Endothelial cell of hepatic sinusoid (primary cell): ENCODE results near the gene CADPS.

Source experiments
- in situ Hi-C: cut with HindIII; loops from 2 replicates; pipeline ENCODE4 v1.10.0; 2017; ENCODE audit warnings: low sequenced_read_pairs

CADPS gene

GRCh38 chr3:62570888-62571287 lies 304.3 kb downstream of the CADPS start:
- in situ Hi-C loops = no loop called here

DNA sequence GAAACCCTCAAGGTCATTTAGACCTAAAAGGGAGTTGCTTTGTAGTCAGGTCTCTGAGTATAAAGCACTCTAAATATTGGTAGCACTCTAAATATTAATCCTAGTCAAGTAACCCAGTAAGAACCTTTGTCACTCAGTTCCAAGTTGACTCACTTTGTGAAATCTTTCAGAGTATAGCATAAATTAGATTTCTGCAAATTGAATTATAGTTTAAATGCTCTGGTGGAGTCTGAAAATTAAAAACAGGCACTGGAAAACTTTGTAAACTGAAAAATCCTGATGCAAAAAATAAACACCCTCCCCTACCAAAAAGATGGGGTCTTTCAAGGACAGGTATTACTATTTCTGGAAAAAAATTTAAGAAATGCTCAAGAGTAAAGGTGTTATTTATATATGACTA lies 305.6 kb downstream of the CADPS start:
- in situ Hi-C loops = no loop called here

GRCh38 chr3:62567097-62568021 lies 307.9 kb downstream of the CADPS start:
- in situ Hi-C loops = no loop called here

- in situ Hi-C loops = no loop called here
Observed at GRCh38 chr3:62566022-62566557, 309.1 kb downstream of the CADPS start.

GRCh38 chr3:62562596-62562995 lies 312.6 kb downstream of the CADPS start:
- in situ Hi-C loops = no loop called here

- in situ Hi-C loops = no loop called here
Observed at GRCh38 chr3:62562017-62562416, 313.2 kb downstream of the CADPS start.

GRCh38 chr3:62559831-62560445 lies 315.3 kb downstream of the CADPS start:
- in situ Hi-C loops = no loop called here

DNA sequence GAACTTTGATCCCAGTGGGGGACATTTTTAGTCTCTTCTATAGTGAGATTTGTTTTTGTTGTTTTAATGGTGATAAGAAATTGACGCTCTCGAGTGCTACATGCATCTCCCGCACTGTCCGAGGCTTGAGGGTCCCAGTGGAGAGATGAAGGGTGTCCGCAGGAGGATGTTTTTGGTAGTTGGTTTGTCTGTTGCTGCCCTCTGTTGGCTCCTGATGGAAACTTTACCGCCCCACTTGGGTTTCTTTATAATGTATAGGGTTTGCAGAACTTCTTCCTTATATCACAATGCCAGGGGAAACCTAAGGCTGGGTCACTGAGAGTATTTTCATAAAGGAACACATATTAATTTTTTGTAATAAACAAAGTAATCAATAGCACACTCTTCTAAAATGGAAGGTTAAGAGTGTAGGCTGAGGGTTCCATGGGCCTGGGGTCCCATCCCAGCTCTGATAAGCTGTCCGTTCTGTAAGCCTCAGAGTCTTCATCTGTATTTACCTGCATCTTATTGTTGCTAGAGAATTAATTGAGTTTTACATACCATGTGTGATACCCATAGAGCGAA lies 316.6 kb downstream of the CADPS start:
- in situ Hi-C loops = no loop called here

- in situ Hi-C loops = no loop called here
Observed at GRCh38 chr3:62557983-62558382, 317.2 kb downstream of the CADPS start.

GRCh38 chr3:62557450-62557849 lies 317.8 kb downstream of the CADPS start:
- in situ Hi-C loops = no loop called here

GRCh38 chr3:62556121-62556815 lies 318.9 kb downstream of the CADPS start:
- in situ Hi-C loops = no loop called here

- in situ Hi-C loops = no loop called here
Observed at GRCh38 chr3:62554264-62554799, 320.9 kb downstream of the CADPS start.

DNA sequence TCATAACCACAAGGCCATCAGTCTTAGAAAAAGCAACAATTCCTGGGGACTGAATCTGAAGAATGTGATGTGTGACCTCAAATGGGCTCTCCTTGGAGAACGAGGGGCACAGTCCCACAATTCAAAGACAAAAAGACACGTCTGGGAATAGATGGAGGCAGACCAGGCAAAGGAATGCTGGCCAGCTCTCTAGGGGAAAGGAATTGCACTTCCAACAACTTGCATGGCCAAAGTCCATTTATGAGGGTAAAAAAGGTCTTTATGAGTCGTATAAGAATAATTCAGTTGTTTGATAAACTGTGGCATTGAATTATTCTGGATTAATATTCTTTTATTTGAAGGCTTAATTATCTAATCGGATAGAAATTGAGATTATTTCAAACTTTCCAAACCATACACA lies 321.4 kb downstream of the CADPS start:
- in situ Hi-C loops = no loop called here

DNA sequence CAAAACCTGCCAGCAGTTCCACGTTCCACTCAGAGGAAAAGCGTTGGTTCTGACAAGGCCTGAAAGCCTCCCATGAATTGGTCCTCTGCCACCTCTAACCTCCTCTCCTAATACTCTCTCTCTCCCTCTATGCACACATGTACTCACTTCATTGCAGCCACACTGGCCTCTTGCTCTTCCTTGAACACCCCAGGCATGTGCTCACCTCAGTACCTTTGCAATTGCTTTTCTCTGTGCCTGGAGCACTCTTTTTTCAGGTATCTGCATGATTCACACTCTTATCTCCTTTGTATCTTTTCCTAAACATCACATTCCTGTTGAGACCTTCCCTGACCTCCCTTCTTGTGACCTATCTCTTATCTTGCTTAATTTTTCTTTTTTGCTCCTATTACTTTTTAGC lies 323.7 kb downstream of the CADPS start:
- in situ Hi-C loops = no loop called here

GRCh38 chr3:62550439-62550838 lies 324.8 kb downstream of the CADPS start:
- in situ Hi-C loops = no loop called here

- in situ Hi-C loops = no loop called here
Observed at GRCh38 chr3:62548528-62549205, 326.5 kb downstream of the CADPS start.

DNA sequence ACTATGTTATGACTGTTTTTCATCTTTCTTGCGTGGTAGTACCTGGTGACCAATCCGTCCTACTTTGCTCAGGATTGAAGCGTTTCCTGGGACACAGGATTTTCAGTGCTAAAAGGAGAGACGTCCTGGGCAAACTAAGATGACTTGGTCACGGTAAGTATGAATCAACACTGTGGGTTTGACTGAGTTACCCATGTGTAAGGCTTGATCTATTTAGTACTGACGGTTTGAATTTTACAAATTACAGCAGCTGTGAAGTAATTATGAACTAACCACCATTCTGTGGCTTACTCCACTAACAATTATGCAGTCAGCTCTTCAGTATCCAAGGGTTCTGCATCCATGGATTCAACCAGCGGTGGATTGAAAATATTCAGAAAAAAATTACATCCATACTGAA lies 328.9 kb downstream of the CADPS start:
- in situ Hi-C loops = no loop called here

- in situ Hi-C loops = no loop called here
Observed at GRCh38 chr3:62542185-62542584, 333.0 kb downstream of the CADPS start.

- in situ Hi-C loops = no loop called here
Observed at GRCh38 chr3:62539762-62540161, 335.5 kb downstream of the CADPS start.

DNA sequence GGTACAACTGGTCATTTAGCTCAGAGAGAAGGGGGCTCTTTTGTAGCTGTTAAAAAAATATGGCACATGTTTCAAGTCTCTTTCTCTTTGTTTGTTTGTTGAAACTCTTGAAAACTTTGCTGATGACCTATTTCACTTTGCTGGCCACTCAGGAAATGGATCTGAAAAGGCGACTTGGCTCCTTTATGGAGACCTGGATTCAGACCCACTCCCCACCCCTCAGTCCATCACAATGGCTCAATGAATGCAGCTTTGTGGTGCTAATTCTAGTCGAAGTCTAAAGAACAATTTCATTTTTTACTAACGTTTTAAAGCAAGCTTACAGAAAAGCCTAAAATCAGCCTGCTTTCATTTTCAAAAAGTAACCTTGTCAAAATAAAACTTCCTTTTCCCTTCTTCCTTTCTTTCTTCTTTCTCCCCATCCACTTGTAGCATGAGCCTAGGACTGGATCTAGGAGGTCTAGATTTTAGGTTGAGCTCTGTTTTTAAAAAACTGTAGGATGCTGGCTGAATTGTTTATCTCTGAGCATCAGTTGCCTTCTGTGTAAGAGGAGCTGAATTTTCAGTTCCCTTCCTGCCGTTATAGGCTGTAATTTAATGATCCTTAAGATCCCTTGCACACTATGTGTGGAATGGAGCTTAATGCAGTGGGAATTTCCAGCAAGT lies 336.4 kb downstream of the CADPS start:
- in situ Hi-C loops = no loop called here
